HG02943 (cell line): Measurements from ENCODE around the gene ADAMTS17.

Experiments used
- ATAC-seq: cut with Tn5 transposase; IDR thresholded peaks from one replicate; pipeline ENCODE4 v1.9.1; 2021; ENCODE audit warnings: mild to moderate bottlenecking, low read depth, moderate library complexity; ENCODE audit not compliant: unreplicated experiment

ADAMTS17 gene

GRCh38 chr15:100278596-100279380 is 63.0 kb downstream of the ADAMTS17 start:
- ATAC-seq, result no peak

- ATAC-seq, result no peak
Measured at GRCh38 chr15:100277087-100277855, 64.5 kb downstream of the ADAMTS17 start.

- ATAC-seq, result no peak
Measured at GRCh38 chr15:100276506-100276905, 65.3 kb downstream of the ADAMTS17 start.

GRCh38 chr15:100275641-100276040 is 66.1 kb downstream of the ADAMTS17 start:
- ATAC-seq, result no peak

GRCh38 chr15:100269831-100270230 is 71.9 kb downstream of the ADAMTS17 start:
- ATAC-seq, result no peak

- ATAC-seq, result no peak
Measured at GRCh38 chr15:100266166-100266565, 75.6 kb downstream of the ADAMTS17 start.

- ATAC-seq, result no peak
Measured at GRCh38 chr15:100265641-100266035, 76.1 kb downstream of the ADAMTS17 start.

GRCh38 chr15:100264994-100265640 is 76.7 kb downstream of the ADAMTS17 start:
- ATAC-seq, result no peak

- ATAC-seq, result no peak
Measured at GRCh38 chr15:100263721-100264455, 77.9 kb downstream of the ADAMTS17 start.

- no peak for ATAC-seq
Measured at GRCh38 chr15:100263031-100263430, 78.7 kb downstream of the ADAMTS17 start.

- ATAC-seq, result no peak
Measured at GRCh38 chr15:100261302-100262240, 80.2 kb downstream of the ADAMTS17 start.

GRCh38 chr15:100259266-100259665 is 82.5 kb downstream of the ADAMTS17 start:
- ATAC-seq, result no peak

GRCh38 chr15:100256970-100257650 is 84.7 kb downstream of the ADAMTS17 start:
- no peak for ATAC-seq

GRCh38 chr15:100256101-100256969 is 85.4 kb downstream of the ADAMTS17 start:
- no peak for ATAC-seq

GRCh38 chr15:100255644-100256043 is 86.1 kb downstream of the ADAMTS17 start:
- no peak for ATAC-seq

- ATAC-seq, result no peak
Measured at GRCh38 chr15:100254691-100255090, 87.1 kb downstream of the ADAMTS17 start.

GRCh38 chr15:100254285-100254684 is 87.5 kb downstream of the ADAMTS17 start:
- no peak for ATAC-seq

- ATAC-seq, result no peak
Measured at GRCh38 chr15:100253640-100254039, 88.1 kb downstream of the ADAMTS17 start.
